SK-MEL-5 (cell line): ENCODE data around the gene KRTAP9-6. TPM values are rescaled to one million over a fixed set of nuclear protein-coding genes. Genes with fewer than 3 reads are reported as not detected.

Experiments used
- DNase-seq: peaks from one replicate; pipeline ENCODE4 v3.0.0-alpha.2; 2016; ENCODE audit warnings: low read depth, low spot score
- in situ Hi-C: cut with HindIII; loops from 2 replicates; pipeline ENCODE4 v1.10.0; 2016; ENCODE audit warnings: low sequenced_read_pairs, high pct_unique_total_duplicates, low pct_unique_long_range_greater_than_20kb
- small RNA-seq, 2 experiments: library from RNA; depleted of rRNA; stranded (forward); fragments of <200 nt; gene quantifications; one replicate each; pipeline ENCODE3, GENCODE V24; 2014
- total RNA-seq: library from RNA; depleted of rRNA; stranded (reverse); fragments of >200 nt; shearing (Covaris generic); gene quantifications from 2 replicates; pipeline ENCODE4 v1.2.3, GENCODE V29; 2014; rRNA removed

Gene KRTAP9-6
- total RNA-seq, 1 experiment from 2014 or later = not detected

GRCh38 chr17:41304091-41304490 lies 38.9 kb downstream of the KRTAP9-6 start:
- DNase-seq = no peak

DNA sequence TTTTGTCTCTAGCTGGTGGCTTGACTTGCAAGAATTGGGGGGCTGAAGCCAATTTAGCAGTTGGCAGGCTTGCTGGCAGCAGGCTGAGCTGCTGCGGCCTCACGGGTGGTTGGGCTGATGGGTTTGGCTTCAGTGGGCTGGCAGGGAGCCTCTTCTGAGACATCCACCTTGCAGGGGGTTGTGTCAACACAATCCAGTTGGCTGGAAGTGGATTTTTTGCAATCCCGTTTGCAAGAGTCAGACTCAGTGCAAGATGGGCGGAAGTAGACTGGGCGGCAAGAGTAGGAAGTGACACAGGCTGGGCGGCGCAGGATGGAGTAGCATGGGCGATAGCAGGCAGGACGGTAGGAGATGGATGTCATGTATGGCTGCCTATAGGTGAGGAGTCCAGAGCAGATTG lies 42.5 kb downstream of the KRTAP9-6 start:
- DNase-seq = no peak
- in situ Hi-C loops = no loop called here

More at GRCh38 chr17:41304091-41304490, 38.9 kb downstream of the KRTAP9-6 start:
- in situ Hi-C loops = no loop called here

GRCh38 chr17:41308251-41308917 lies 43.2 kb downstream of the KRTAP9-6 start:
- DNase-seq = no peak
- in situ Hi-C loops = no loop called here

DNA sequence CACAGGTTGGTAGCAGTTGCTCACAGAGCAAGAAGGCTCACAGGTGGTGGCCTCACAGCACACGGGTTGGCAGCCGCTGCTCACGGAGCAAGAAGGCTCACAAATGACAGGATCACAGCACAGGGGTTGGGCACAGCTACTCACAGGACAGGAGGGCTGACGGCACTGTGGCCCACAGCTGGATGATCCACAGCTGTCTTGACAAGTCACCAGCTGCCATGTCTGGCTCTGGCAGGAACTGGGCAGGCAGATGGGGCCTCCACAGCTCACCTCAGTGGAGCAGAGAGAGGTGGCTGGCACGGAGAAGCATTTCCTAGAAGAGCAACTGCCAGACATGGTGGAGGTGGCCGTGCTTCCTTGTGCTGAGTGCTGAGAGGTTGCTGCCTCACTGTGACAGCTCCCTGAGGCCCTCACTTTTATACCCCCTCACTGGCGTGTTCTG lies 43.8 kb downstream of the KRTAP9-6 start, which contains the start of gene KRTAP16-1:
Gene KRTAP16-1 (minus strand): TSS at position 392 of the 442 bp plus-strand sequence. CDS start 56 bp downstream, at position 336.
- DNase-seq = no peak
- in situ Hi-C loops = no loop called here

DNA sequence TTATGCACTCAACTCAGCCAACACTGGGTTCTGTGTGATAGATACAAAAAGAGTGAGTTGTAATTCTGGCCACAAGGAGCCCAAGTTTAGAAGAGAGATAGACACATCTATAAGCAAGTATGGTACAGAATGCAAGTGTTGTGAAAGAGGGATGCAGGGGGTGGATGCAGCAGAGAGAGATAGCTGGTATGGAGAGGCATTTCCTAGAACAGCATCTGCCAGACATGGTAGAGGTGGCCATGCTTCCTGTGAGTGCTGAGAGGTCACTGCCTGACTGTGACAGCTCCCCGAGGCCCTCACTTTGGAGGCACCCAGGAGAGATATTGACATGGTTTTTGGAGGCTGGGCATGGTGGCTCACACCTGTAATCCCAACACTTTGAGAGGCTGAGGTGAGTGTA lies 45.9 kb downstream of the KRTAP9-6 start:
- in situ Hi-C loops = no loop called here
- DNase-seq = no peak

- in situ Hi-C loops = no loop called here
These were observed 50.1 kb downstream of the KRTAP9-6 start, which contains the start of gene KRTAP17-1 for GRCh38 chr17:41315204-41315794. KRTAP17-1 (minus strand) TSS chr17:41315710; CDS start chr17:41315650, 60 bp downstream.

More at GRCh38 chr17:41315204-41315794, 50.1 kb downstream of the KRTAP9-6 start, which contains the start of gene KRTAP17-1:
- DNase-seq = no peak

Small RNAs within 50 kb of the gene (small RNA-seq; reads per million reads assigned to genes)
- gene KRTAP9-10P = 0 reads per million in 2 experiments

Other genes starting within 250 kb of the KRTAP9-6 start
- gene KRTAP1-5, start 238.2 kb upstream of the KRTAP9-6 start, total RNA-seq = not detected in 2 replicates
- gene KRTAP1-4, start 235.2 kb upstream of the KRTAP9-6 start, total RNA-seq = not detected in 2 replicates
- not detected in 2 replicates for gene KRTAP1-3, start 230.5 kb upstream of the KRTAP9-6 start, total RNA-seq
- not detected in 2 replicates for gene KRTAP1-1, start 223.9 kb upstream of the KRTAP9-6 start, total RNA-seq
- gene KRTAP2-1, start 218.1 kb upstream of the KRTAP9-6 start, total RNA-seq = not detected in 2 replicates
- gene KRTAP2-2, start 210.1 kb upstream of the KRTAP9-6 start, total RNA-seq = not detected in 2 replicates
- gene KRTAP2-3, start 205.3 kb upstream of the KRTAP9-6 start, total RNA-seq = not detected in 2 replicates
- gene KRTAP2-4, start 199.5 kb upstream of the KRTAP9-6 start, total RNA-seq = not detected in 2 replicates
- gene KRTAP4-7, start 181.2 kb upstream of the KRTAP9-6 start, total RNA-seq = not detected in 2 replicates
- not detected in 2 replicates for gene KRTAP4-8, start 167.2 kb upstream of the KRTAP9-6 start, total RNA-seq
- not detected in 2 replicates for gene KRTAP4-16, start 163.2 kb upstream of the KRTAP9-6 start, total RNA-seq
- not detected in 2 replicates for gene KRTAP4-9, start 160.0 kb upstream of the KRTAP9-6 start, total RNA-seq
- gene KRTAP4-11, start 147.0 kb upstream of the KRTAP9-6 start, total RNA-seq = not detected in 2 replicates
- not detected in 2 replicates for gene KRTAP4-12, start 141.2 kb upstream of the KRTAP9-6 start, total RNA-seq
- gene KRTAP4-6, start 124.8 kb upstream of the KRTAP9-6 start, total RNA-seq = not detected in 2 replicates
- gene KRTAP4-5, start 115.6 kb upstream of the KRTAP9-6 start, total RNA-seq = not detected in 2 replicates
- not detected in 2 replicates for gene KRTAP4-4, start 104.6 kb upstream of the KRTAP9-6 start, total RNA-seq
- gene KRTAP4-3, start 97.2 kb upstream of the KRTAP9-6 start, total RNA-seq = not detected in 2 replicates
- gene KRTAP4-2, start 87.2 kb upstream of the KRTAP9-6 start, total RNA-seq = not detected in 2 replicates
- not detected in 2 replicates for gene KRTAP4-1, start 80.5 kb upstream of the KRTAP9-6 start, total RNA-seq
- not detected in 2 replicates for gene KRTAP9-1, start 75.5 kb upstream of the KRTAP9-6 start, total RNA-seq
- gene KRTAP9-2, start 38.7 kb upstream of the KRTAP9-6 start, total RNA-seq = not detected in 2 replicates
- not detected in 2 replicates for gene KRTAP9-3, start 32.9 kb upstream of the KRTAP9-6 start, total RNA-seq
- gene KRTAP9-8, start 27.4 kb upstream of the KRTAP9-6 start, total RNA-seq = not detected in 2 replicates
- not detected in 2 replicates for gene KRTAP9-4, start 15.7 kb upstream of the KRTAP9-6 start, total RNA-seq
- gene KRTAP9-9, start 10.0 kb upstream of the KRTAP9-6 start, total RNA-seq = not detected in 2 replicates
- not detected in 2 replicates for gene KRTAP9-7, start 10.3 kb downstream of the KRTAP9-6 start, total RNA-seq
- not detected in 2 replicates for gene KRTAP29-1, start 37.5 kb downstream of the KRTAP9-6 start, total RNA-seq
- not detected in 2 replicates for gene KRTAP16-1, start 43.9 kb downstream of the KRTAP9-6 start, total RNA-seq
- not detected in 2 replicates for gene KRTAP17-1, start 50.3 kb downstream of the KRTAP9-6 start, total RNA-seq
- gene KRT33A, start 85.5 kb downstream of the KRTAP9-6 start, total RNA-seq = not detected in 2 replicates
- not detected in 2 replicates for gene KRT33B, start 104.4 kb downstream of the KRTAP9-6 start, total RNA-seq
- gene KRT34, start 116.9 kb downstream of the KRTAP9-6 start, total RNA-seq = not detected in 2 replicates
- not detected in 2 replicates for gene KRT31, start 132.2 kb downstream of the KRTAP9-6 start, total RNA-seq
- gene KRT37, start 159.2 kb downstream of the KRTAP9-6 start, total RNA-seq = not detected in 2 replicates
- gene KRT38, start 175.6 kb downstream of the KRTAP9-6 start, total RNA-seq = not detected in 2 replicates
- not detected in 2 replicates for gene KRT32, start 202.0 kb downstream of the KRTAP9-6 start, total RNA-seq
- gene KRT35, start 215.8 kb downstream of the KRTAP9-6 start, total RNA-seq = not detected in 2 replicates
- not detected in 2 replicates for gene KRT36, start 224.5 kb downstream of the KRTAP9-6 start, total RNA-seq
- gene KRT13, start 240.2 kb downstream of the KRTAP9-6 start, total RNA-seq = not detected in 2 replicates